ENCODE data around the gene OR12D1. TPM values are rescaled to one million over a fixed set of nuclear protein-coding genes. Genes with fewer than 3 reads are reported as not detected.
A peak's percentile ranks its signal among the peaks of the same experiment; 100 is the strongest.

Gene OR12D1
- total RNA-seq: not detected in 2 replicates
- not detected in 2 replicates for polyA plus RNA-seq

DNA sequence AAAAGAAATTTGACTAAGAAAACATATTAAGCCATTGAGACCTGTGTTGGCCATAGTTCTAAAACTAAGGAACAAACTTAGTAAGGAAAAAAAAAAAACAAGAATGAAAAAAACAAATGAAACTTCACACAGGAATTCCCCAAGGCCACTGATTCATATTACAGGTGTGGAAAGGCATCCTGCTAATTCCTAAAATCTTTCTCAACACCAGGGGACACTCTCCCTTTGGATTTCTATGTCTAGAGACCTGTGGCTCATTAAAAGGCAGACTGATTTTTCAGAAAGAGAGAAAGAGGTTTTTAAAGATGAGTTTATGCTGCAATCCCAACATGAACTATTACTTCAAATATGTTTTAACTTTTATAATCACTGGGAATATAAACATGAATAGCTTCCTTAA lies at the start of gene OR12D1:
Gene OR12D1 (plus strand): TSS at position 341 of the 400 bp plus-strand sequence.
- no peaks in the 10 kb centered on the region for H3K4me1 ChIP-seq (ENCODE audit: low read depth)
- no peaks in the 10 kb centered on the region for H3K9me3 ChIP-seq (ENCODE audit: low read depth)
- no peaks in the 10 kb centered on the region for H3K27me3 ChIP-seq
- H3K4me3 ChIP-seq: no peak within 1 kb of the TSS
- DNase-seq (ENCODE audit: low read depth in 1 of 2, low spot score in 1 of 2): no peak
- no peaks in the 10 kb centered on the region for H3K36me3 ChIP-seq
- no peak within 1 kb of the TSS for H3K27ac ChIP-seq
- TF ChIP-seq, protein P1, sequence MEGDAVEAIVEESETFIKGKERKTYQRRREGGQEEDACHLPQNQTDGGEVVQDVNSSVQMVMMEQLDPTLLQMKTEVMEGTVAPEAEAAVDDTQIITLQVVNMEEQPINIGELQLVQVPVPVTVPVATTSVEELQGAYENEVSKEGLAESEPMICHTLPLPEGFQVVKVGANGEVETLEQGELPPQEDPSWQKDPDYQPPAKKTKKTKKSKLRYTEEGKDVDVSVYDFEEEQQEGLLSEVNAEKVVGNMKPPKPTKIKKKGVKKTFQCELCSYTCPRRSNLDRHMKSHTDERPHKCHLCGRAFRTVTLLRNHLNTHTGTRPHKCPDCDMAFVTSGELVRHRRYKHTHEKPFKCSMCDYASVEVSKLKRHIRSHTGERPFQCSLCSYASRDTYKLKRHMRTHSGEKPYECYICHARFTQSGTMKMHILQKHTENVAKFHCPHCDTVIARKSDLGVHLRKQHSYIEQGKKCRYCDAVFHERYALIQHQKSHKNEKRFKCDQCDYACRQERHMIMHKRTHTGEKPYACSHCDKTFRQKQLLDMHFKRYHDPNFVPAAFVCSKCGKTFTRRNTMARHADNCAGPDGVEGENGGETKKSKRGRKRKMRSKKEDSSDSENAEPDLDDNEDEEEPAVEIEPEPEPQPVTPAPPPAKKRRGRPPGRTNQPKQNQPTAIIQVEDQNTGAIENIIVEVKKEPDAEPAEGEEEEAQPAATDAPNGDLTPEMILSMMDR (IDR thresholded peaks at IDR 0.05; ENCODE audit: low read depth, low read length): no peak

DNA sequence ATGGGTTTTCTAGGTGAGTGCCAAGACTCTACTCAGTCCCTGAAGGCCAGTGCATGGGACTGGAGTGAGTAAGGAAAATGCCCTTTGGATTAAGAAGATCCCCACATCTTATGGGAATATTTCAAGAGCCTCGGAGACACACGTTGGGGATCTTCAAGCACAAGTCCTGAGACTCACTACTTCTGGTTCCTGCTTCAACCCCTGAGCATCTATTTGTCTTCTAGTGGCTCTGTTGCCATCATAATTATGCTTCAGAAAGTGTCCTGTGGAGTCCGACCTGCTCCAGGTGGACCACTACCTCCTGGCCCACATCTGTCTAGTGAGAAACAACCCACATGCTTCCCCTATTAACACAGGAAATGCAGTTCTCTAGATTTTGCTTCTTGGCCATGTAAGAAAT lies 46.0 kb upstream of the OR12D1 start, which contains the start of gene OR5V1:
Gene OR5V1 (minus strand): TSS at position 101 of the 400 bp plus-strand sequence. CDS start 12,670 bp downstream, outside the sequence.
- H3K4me1 ChIP-seq (ENCODE audit: low read depth): no peaks in the 10 kb centered on the region
- H3K36me3 ChIP-seq: no peaks in the 10 kb centered on the region
- DNase-seq (ENCODE audit: low read depth in 1 of 2, low spot score in 1 of 2): no peak
- H3K27ac ChIP-seq: no peak within 1 kb of the TSS
- TF ChIP-seq, protein P1 (IDR thresholded peaks at IDR 0.05; ENCODE audit: low read depth, low read length): no peak
- H3K27me3 ChIP-seq: no peaks in the 10 kb centered on the region
- no peaks in the 10 kb centered on the region for H3K9me3 ChIP-seq (ENCODE audit: low read depth)
- no peak within 1 kb of the TSS for H3K4me3 ChIP-seq

DNA sequence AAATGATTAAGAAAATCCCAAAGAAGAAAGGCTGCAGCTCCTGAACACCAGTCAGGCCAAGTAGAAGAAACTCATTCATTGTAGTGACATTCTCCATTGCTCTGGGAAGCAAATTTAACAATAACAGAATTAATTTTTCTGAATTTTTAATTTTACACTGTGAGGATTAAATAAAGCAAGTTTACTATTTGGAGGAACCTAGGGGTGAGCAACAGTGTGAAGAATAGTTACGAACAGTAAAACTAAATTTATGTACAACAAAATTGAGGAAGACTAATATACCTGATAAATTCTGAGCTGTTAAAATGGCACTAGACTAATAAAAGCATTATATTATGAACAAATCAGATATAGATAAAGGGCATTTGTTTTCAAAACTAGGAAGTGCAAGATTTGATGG lies 39.5 kb upstream of the OR12D1 start, which contains the start of gene OR12D3:
Gene OR12D3 (minus strand): TSS at position 101 of the 400 bp plus-strand sequence. CDS start 4 bp downstream, at position 97.
- Histone ChIP-seq H3K4me1 (ENCODE audit: low read depth) (no peaks in the 10 kb centered on the region), H3K36me3 (no peaks in the 10 kb centered on the region), H3K27me3 (no peaks in the 10 kb centered on the region), H3K27ac (no peak within 1 kb of the TSS), H3K4me3 (no peak within 1 kb of the TSS), H3K9me3 (ENCODE audit: low read depth) (no peaks in the 10 kb centered on the region)
- TF ChIP-seq, protein P1 (IDR thresholded peaks at IDR 0.05; ENCODE audit: low read depth, low read length): no peak
- DNase-seq (ENCODE audit: low read depth in 1 of 2, low spot score in 1 of 2): no peak

DNA sequence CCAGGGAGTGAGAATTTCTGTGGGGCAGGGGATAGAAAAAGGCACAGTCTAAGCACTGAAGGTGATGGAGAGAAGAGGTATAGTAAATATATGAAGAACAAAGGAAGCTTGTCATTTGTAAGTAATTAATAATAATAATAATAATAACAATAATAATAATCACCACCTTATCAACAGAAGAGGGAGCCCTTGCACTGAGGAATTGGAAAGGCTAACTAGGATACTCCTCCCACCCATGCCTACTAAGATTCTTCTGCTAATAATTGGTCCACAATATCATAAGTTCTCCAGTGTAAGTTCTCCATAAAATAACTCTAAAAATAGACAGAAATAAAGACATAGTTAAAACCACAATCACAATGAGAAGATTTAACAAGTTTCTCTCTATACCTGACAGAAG lies 38.7 kb upstream of the OR12D1 start:
- TF ChIP-seq, protein P1 (IDR thresholded peaks at IDR 0.05; ENCODE audit: low read depth, low read length): no peak
- Histone ChIP-seq H3K4me1 (ENCODE audit: low read depth) (no peaks in the 10 kb centered on the region), H3K27me3 (no peaks in the 10 kb centered on the region), H3K9me3 (ENCODE audit: low read depth) (no peaks in the 10 kb centered on the region), H3K4me3 (no peak overlapping the region), H3K27ac (no peak overlapping the region), H3K36me3 (no peaks in the 10 kb centered on the region)
- peak; percentile 6 to 11 for DNase-seq (ENCODE audit: low read depth in 1 of 2, low spot score in 1 of 2)

DNA sequence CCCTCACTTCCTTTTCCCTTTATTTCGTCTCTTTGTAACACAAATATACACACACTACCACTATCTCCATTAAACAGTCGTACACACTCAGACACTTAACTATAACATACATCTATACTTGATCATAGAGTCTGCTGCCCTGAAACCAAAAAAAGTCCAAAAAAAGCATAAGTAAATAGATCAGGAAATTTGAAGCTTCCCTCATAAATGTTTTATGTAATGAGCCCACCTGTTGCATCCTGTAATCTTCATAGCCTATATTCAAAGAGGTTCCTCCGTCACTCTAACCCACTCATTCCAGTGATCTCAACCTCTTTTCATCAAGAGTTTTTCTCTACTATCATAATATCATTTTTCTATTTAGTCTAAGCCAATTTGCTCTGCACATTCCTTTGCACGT lies 26.2 kb upstream of the OR12D1 start:
- Histone ChIP-seq H3K4me1 (ENCODE audit: low read depth) (no peaks in the 10 kb centered on the region), H3K9me3 (ENCODE audit: low read depth) (no peaks in the 10 kb centered on the region), H3K4me3 (no peak overlapping the region), H3K36me3 (no peaks in the 10 kb centered on the region), H3K27me3 (peaks cover 2% of the 10 kb centered on the region), H3K27ac (no peak overlapping the region)
- TF ChIP-seq, protein P1 (IDR thresholded peaks at IDR 0.05; ENCODE audit: low read depth, low read length): no peak
- no peak for DNase-seq (ENCODE audit: low read depth in 1 of 2, low spot score in 1 of 2)

All from cardiac muscle cell (in vitro differentiated cells and primary cell).